Adipose tissue (tissue), 3 donors: Measurements from ENCODE around the gene NPTX1. TPM values are rescaled to one million over a fixed set of nuclear protein-coding genes. Genes with fewer than 3 reads are reported as not detected.

ENCODE experiments used
- H3K27ac ChIP-seq: one replicate; pipeline ENCODE4 v1.5.1; 2013; ENCODE audit warnings: low read depth, low read length
- WGBS, 3 donors: extraction: QIAGEN DNeasy Blood & Tissue Kit; methylation state at CpG; one replicate each; pipeline ENCODE4 v1.1.7; 2013; 5-methylcytosine and 5-hydroxymethylcytosine counted together
- polyA plus RNA-seq, 3 donors: library from polyadenylated mRNA; stranded (reverse); fragments of 200-250 nt; gene quantifications; one replicate each; pipeline ENCODE4 v1.2.3, GENCODE V29; 2013
- donor health status: healthy with polysubstance abuse.
- donor health status: Bipolar disorder and iron deficiency.
- donor health status: healthy.

NPTX1 gene
- polyA plus RNA-seq: under 1 TPM in 2 of 3 donors, not detected in 1; 0.05 to 0.19 TPM

- H3K27ac ChIP-seq: no peak within 1 kb of the TSS
- 1 to 2% (median 1%) methylated on average over 62 to 133 of the region's 136 CpGs for WGBS, 3 donors
Measured at GRCh38 chr17:80475910-80476876, at the start of gene NPTX1. NPTX1 (minus strand) TSS chr17:80476607; CDS start chr17:80476446, 161 bp downstream.

- WGBS, 3 donors: 49 to 65% (median 56%) methylated on average over 16 of the region's 16 CpGs
- H3K27ac ChIP-seq: no peak overlapping the region
Measured at GRCh38 chr17:80523956-80524712, 47.7 kb upstream of the NPTX1 start.

- H3K27ac ChIP-seq: no peak overlapping the region
- 75 to 84% (median 81%) methylated on average over 12 of the region's 12 CpGs for WGBS, 3 donors
Measured at GRCh38 chr17:80523054-80523744, 46.8 kb upstream of the NPTX1 start.

- H3K27ac ChIP-seq: no peak overlapping the region
- 41 to 53% (median 48%) methylated on average over 10 of the region's 10 CpGs for WGBS, 3 donors
Measured at GRCh38 chr17:80520810-80521455, 44.5 kb upstream of the NPTX1 start.

GRCh38 chr17:80519091-80519781 is 42.8 kb upstream of the NPTX1 start:
- 26 to 43% (median 29%) methylated on average over 7 of the region's 7 CpGs for WGBS, 3 donors
- no peak overlapping the region for H3K27ac ChIP-seq

- H3K27ac ChIP-seq: no peak overlapping the region
- WGBS, 3 donors: 25 to 88% (median 73%) methylated on average over 1 of the region's 1 CpG
Measured at GRCh38 chr17:80518392-80518791, 42.0 kb upstream of the NPTX1 start.

GRCh38 chr17:80517641-80518040 is 41.2 kb upstream of the NPTX1 start:
- H3K27ac ChIP-seq: no peak overlapping the region
- WGBS, 3 donors: 84 to 91% (median 84%) methylated on average over 3 of the region's 3 CpGs

GRCh38 chr17:80516171-80516932 is 39.9 kb upstream of the NPTX1 start:
- 67 to 78% (median 75%) methylated on average over 17 of the region's 17 CpGs for WGBS, 3 donors
- H3K27ac ChIP-seq: no peak overlapping the region

- 51 to 58% (median 54%) methylated on average over 10 of the region's 10 CpGs for WGBS, 3 donors
- no peak overlapping the region for H3K27ac ChIP-seq
Measured at GRCh38 chr17:80513892-80514291, 37.5 kb upstream of the NPTX1 start.

GRCh38 chr17:80513201-80513600 is 36.8 kb upstream of the NPTX1 start:
- no peak overlapping the region for H3K27ac ChIP-seq
- WGBS, 3 donors: 74 to 89% (median 87%) methylated on average over 16 of the region's 16 CpGs

GRCh38 chr17:80512233-80512632 is 35.8 kb upstream of the NPTX1 start:
- WGBS, 3 donors: 80 to 85% (median 85%) methylated on average over 15 of the region's 15 CpGs
- H3K27ac ChIP-seq: no peak overlapping the region

GRCh38 chr17:80511222-80512180 is 35.1 kb upstream of the NPTX1 start:
- H3K27ac ChIP-seq: no peak overlapping the region
- WGBS, 3 donors: 44 to 56% (median 45%) methylated on average over 18 of the region's 18 CpGs

GRCh38 chr17:80510772-80511171 is 34.4 kb upstream of the NPTX1 start:
- H3K27ac ChIP-seq: no peak overlapping the region
- WGBS, 3 donors: 72 to 82% (median 77%) methylated on average over 9 of the region's 9 CpGs

GRCh38 chr17:80510132-80510531 is 33.7 kb upstream of the NPTX1 start:
- 77 to 81% (median 80%) methylated on average over 14 of the region's 14 CpGs for WGBS, 3 donors

GRCh38 chr17:80509311-80509710 is 32.9 kb upstream of the NPTX1 start:
- 68 to 76% (median 73%) methylated on average over 8 of the region's 8 CpGs for WGBS, 3 donors
- no peak overlapping the region for H3K27ac ChIP-seq

More at GRCh38 chr17:80510132-80510531, 33.7 kb upstream of the NPTX1 start:
- no peak overlapping the region for H3K27ac ChIP-seq

GRCh38 chr17:80507965-80508364 is 31.6 kb upstream of the NPTX1 start:
- H3K27ac ChIP-seq: no peak overlapping the region
- WGBS, 3 donors: 87 to 96% (median 88%) methylated on average over 3 of the region's 3 CpGs
